OCI-LY3 (cell line): ENCODE measurements around the gene CRTAC1.

Source experiments
- CTCF ChIP-seq: fragments of 200-600, 300-600 bp; sonication (generic); IDR thresholded peaks from 2 replicates; pipeline ENCODE4 v1.5.1; 2014; ENCODE audit warnings: antibody characterized with exemption, low read length, low read depth
- EZH2phosphoT487 ChIP-seq: fragments of 200-600 bp; shearing (Covaris generic); IDR thresholded peaks from 2 replicates; pipeline ENCODE4 v1.6.1; 2018; ENCODE audit warnings: antibody characterized with exemption, mixed run types, low read depth

- TF ChIP-seq CTCF: no peak
- no peak for TF ChIP-seq EZH2phosphoT487
Measured at GRCh38 chr10:97888134-97888533, 142.3 kb downstream of the CRTAC1 start.
